ENCODE measurements around the gene FAM163B. TPM values are rescaled to one million over a fixed set of nuclear protein-coding genes. Genes with fewer than 3 reads are reported as not detected.

Gene FAM163B
- total and polyA plus RNA-seq, 2 experiments from 2014 or later, result 0.35 to 1.0 TPM

- H3K79me2 ChIP-seq, result no peaks in the 10 kb centered on the region
- H3K4me3 ChIP-seq, result no peak overlapping the region
- H3K36me3 ChIP-seq (replicated peaks; ENCODE audit: insufficient read depth, low read depth), result no peaks in the 10 kb centered on the region
- no peak for DNase-seq (ENCODE audit: low spot score)
- H3K9me3 ChIP-seq (ENCODE audit: low read depth), result peaks cover 6% of the 10 kb centered on the region
- H2AFZ ChIP-seq, result no peak overlapping the region
- H3K27ac ChIP-seq, result no peak overlapping the region
- 87% methylated on average over 8 of the region's 10 CpGs for WGBS (ENCODE audit: low lambda C conversion rate, missing lambda C conversion rate)
- no peaks in the 10 kb centered on the region for H3K4me1 ChIP-seq (ENCODE audit: insufficient read depth)
- TF ChIP-seq EZH2 (IDR thresholded peaks at IDR 0.05; ENCODE audit: borderline replicate concordance), result no peak
- H3K9me2 ChIP-seq (replicated peaks; ENCODE audit: insufficient read depth), result no peaks in the 10 kb centered on the region
- H3K4me2 ChIP-seq, result no peak overlapping the region
- no peaks in the 10 kb centered on the region for H4K20me1 ChIP-seq (ENCODE audit: insufficient read depth, poor library complexity, severe bottlenecking)
- H3K27me3 ChIP-seq, result no peaks in the 10 kb centered on the region
Measured at GRCh38 chr9:133601746-133602145, 7.4 kb downstream of the FAM163B start.

- TF ChIP-seq CTCF (IDR thresholded peaks at IDR 0.05; ENCODE audit: poor library complexity) (no peak), EZH2phosphoT487 (IDR thresholded peaks at IDR 0.05; ENCODE audit: low read depth, severe bottlenecking, unreplicated experiment) (no peak), EZH2 (IDR thresholded peaks at IDR 0.05; ENCODE audit: borderline replicate concordance) (no peak)
- H3K79me2 ChIP-seq, result no peaks in the 10 kb centered on the region
- no peak overlapping the region for H3K4me3 ChIP-seq
- no peaks in the 10 kb centered on the region for H4K20me1 ChIP-seq (ENCODE audit: insufficient read depth, poor library complexity, severe bottlenecking)
- H3K36me3 ChIP-seq (replicated peaks; ENCODE audit: insufficient read depth, low read depth), result no peaks in the 10 kb centered on the region
- WGBS (ENCODE audit: low lambda C conversion rate, missing lambda C conversion rate), result 65% methylated on average over 7 of the region's 7 CpGs
- H3K9me3 ChIP-seq (ENCODE audit: low read depth), result peaks cover 6% of the 10 kb centered on the region
- no peak overlapping the region for H3K4me2 ChIP-seq
- no peak for DNase-seq (ENCODE audit: low spot score)
- no peaks in the 10 kb centered on the region for H3K27me3 ChIP-seq
- H2AFZ ChIP-seq, result no peak overlapping the region
- no peaks in the 10 kb centered on the region for H3K4me1 ChIP-seq (ENCODE audit: insufficient read depth)
- no peak overlapping the region for H3K27ac ChIP-seq
- H3K9me2 ChIP-seq (replicated peaks; ENCODE audit: insufficient read depth), result no peaks in the 10 kb centered on the region
Measured at GRCh38 chr9:133600739-133601138, 8.4 kb downstream of the FAM163B start.

- DNase-seq (ENCODE audit: low spot score), result no peak
- 95% methylated on average over 6 of the region's 6 CpGs for WGBS (ENCODE audit: low lambda C conversion rate, missing lambda C conversion rate)
- H3K4me3 ChIP-seq, result no peak overlapping the region
- H3K4me1 ChIP-seq (ENCODE audit: insufficient read depth), result no peaks in the 10 kb centered on the region
- no peak overlapping the region for H3K27ac ChIP-seq
- peaks cover 6% of the 10 kb centered on the region for H3K9me3 ChIP-seq (ENCODE audit: low read depth)
- TF ChIP-seq EZH2phosphoT487 (IDR thresholded peaks at IDR 0.05; ENCODE audit: low read depth, severe bottlenecking, unreplicated experiment) (no peak), EZH2 (IDR thresholded peaks at IDR 0.05; ENCODE audit: borderline replicate concordance) (no peak), CTCF (IDR thresholded peaks at IDR 0.05; ENCODE audit: poor library complexity) (no peak)
- no peaks in the 10 kb centered on the region for H3K79me2 ChIP-seq
- H3K27me3 ChIP-seq, result no peaks in the 10 kb centered on the region
- no peaks in the 10 kb centered on the region for H3K9me2 ChIP-seq (replicated peaks; ENCODE audit: insufficient read depth)
- no peak overlapping the region for H2AFZ ChIP-seq
- H3K4me2 ChIP-seq, result no peak overlapping the region
- no peaks in the 10 kb centered on the region for H3K36me3 ChIP-seq (replicated peaks; ENCODE audit: insufficient read depth, low read depth)
- H4K20me1 ChIP-seq (ENCODE audit: insufficient read depth, poor library complexity, severe bottlenecking), result no peaks in the 10 kb centered on the region
Measured at GRCh38 chr9:133599470-133600173, 9.6 kb downstream of the FAM163B start.

GRCh38 chr9:133598978-133599377 is 10.2 kb downstream of the FAM163B start:
- Histone ChIP-seq H3K9me2 (replicated peaks; ENCODE audit: insufficient read depth) (no peaks in the 10 kb centered on the region), H3K36me3 (replicated peaks; ENCODE audit: insufficient read depth, low read depth) (no peaks in the 10 kb centered on the region), H3K27me3 (no peaks in the 10 kb centered on the region), H3K9me3 (ENCODE audit: low read depth) (peaks cover 6% of the 10 kb centered on the region), H3K4me1 (ENCODE audit: insufficient read depth) (no peaks in the 10 kb centered on the region), H3K79me2 (no peaks in the 10 kb centered on the region), H3K27ac (no peak overlapping the region), H4K20me1 (ENCODE audit: insufficient read depth, poor library complexity, severe bottlenecking) (no peaks in the 10 kb centered on the region), H2AFZ (no peak overlapping the region), H3K4me3 (no peak overlapping the region), H3K4me2 (no peak overlapping the region)
- no peak for DNase-seq (ENCODE audit: low spot score)
- TF ChIP-seq EZH2phosphoT487 (IDR thresholded peaks at IDR 0.05; ENCODE audit: low read depth, severe bottlenecking, unreplicated experiment) (no peak), EZH2 (IDR thresholded peaks at IDR 0.05; ENCODE audit: borderline replicate concordance) (no peak), CTCF (IDR thresholded peaks at IDR 0.05; ENCODE audit: poor library complexity) (no peak)
- 81% methylated on average over 7 of the region's 7 CpGs for WGBS (ENCODE audit: low lambda C conversion rate, missing lambda C conversion rate)

Measured in hepatocyte (in vitro differentiated cells).